Measurements from ENCODE around the gene PPFIBP1. TPM values are rescaled to one million over a fixed set of nuclear protein-coding genes. Genes with fewer than 3 reads are reported as not detected.

The PPFIBP1 gene
- total RNA-seq, 5 donors from 2014 or later (not counting 1 experiment from before 2014, with no cell fraction given), result 4.1 to 6.1 (median 5.8) TPM

- H3K9me3 Mint-ChIP-seq, result no peaks in the 10 kb centered on the region
- H3K9me3 ChIP-seq, result no peaks in the 10 kb centered on the region
- no peaks in the 10 kb centered on the region for H3K27me3 Mint-ChIP-seq
- H3K27me3 ChIP-seq (replicated peaks in 1 of 2; ENCODE audit: control insufficient read depth in 2 of 2, extremely low read depth in 1 of 2, insufficient read depth in 2 of 2, low read length in 1 of 2), result no peaks in the 10 kb centered on the region
- H3K4me1 ChIP-seq (ENCODE audit: control insufficient read depth in 1 of 2, extremely low read depth in 1 of 2, insufficient read depth in 2 of 2, low read length in 2 of 2), result peaks cover 5 to 20% of the 10 kb centered on the region in 2 experiments
- ATAC-seq (replicated peaks in 1 of 4) (peak; percentile 96 to 99 (median 98)), DNase-seq (peak; percentile 80 to 94 (median 88))
- 1% methylated on average over 29 of the region's 46 CpGs for WGBS (ENCODE audit: insufficient coverage)
- peaks cover 3 to 9% of the 10 kb centered on the region in 2 donors for H3K36me3 ChIP-seq (ENCODE audit: control insufficient read depth in 2 of 2, extremely low read depth in 1 of 2, insufficient read depth in 1 of 2, low read length in 1 of 2)
- H3K4me3 Mint-ChIP-seq, result peak within 1 kb of the TSS; percentile 96 to 98 (median 98)
- H3K36me3 Mint-ChIP-seq, result peaks cover 10% of the 10 kb centered on the region
- CTCF ChIA-PET, result interaction anchor here (0.6 to 1.0 kb wide), 3 partner anchors 9 to 339 kb away, joined by 3 to 6 read pairs (median 3); no protein-coding TSS in a partner anchor
- POLR2A ChIA-PET, result interaction anchor here in 1 of 2 donors (0.5 to 0.6 kb wide), 2 partner anchors 480 kb away, joined by 3 read pairs; partner anchors contain the start of gene CCDC91
- peak within 1 kb of the TSS; percentile 59 for H3K27ac ChIP-seq (ENCODE audit: low read length)
- peaks cover 32 to 44% (median 42%) of the 10 kb centered on the region in 3 donors for H3K4me1 Mint-ChIP-seq
- peak within 1 kb of the TSS; percentile 97 to 99 for H3K27ac Mint-ChIP-seq
- H3K4me3 ChIP-seq (ENCODE audit: control insufficient read depth in 1 of 2, extremely low read depth in 1 of 2, low read length in 1 of 2), result peak within 1 kb of the TSS; percentile 94 to 100
Measured at GRCh38 chr12:27710592-27711316, 186.7 kb downstream of the PPFIBP1 start, which contains the start of gene MRPS35. MRPS35 (plus strand) TSS chr12:27710832; CDS start chr12:27710844, 12 bp downstream.

DNA sequence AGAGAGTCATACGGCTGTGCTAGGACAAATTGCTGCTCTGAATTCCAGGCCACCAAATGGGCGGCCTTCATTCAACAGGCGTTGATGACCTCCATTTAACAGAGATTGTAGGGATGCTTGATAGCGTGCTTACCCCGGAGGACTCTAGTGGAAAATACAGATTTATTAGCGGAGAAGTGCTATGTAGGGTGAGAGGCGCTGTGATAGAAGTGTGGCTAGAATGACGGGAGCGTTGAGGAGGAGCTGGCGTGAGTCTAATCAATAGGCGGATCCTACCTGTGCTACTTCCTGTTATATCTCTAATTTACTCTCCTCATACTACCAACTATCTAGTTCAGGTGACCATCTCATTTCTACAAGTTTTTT, 187.3 kb downstream of the PPFIBP1 start:
- no peaks in the 10 kb centered on the region for H3K9me3 ChIP-seq
- Mint-ChIP-seq H3K27me3 (no peaks in the 10 kb centered on the region), H3K4me1 (peaks cover 34 to 44% (median 42%) of the 10 kb centered on the region in 3 donors), H3K27ac (peak overlapping the region; percentile 97 to 99), H3K36me3 (peaks cover 10% of the 10 kb centered on the region), H3K9me3 (no peaks in the 10 kb centered on the region), H3K4me3 (peak overlapping the region; percentile 96 to 98 (median 98))
- POLR2A ChIA-PET, result interaction anchor here in 1 of 2 donors (0.5 kb wide), 1 partner anchor 480 kb away, joined by 3 read pairs; no protein-coding TSS in a partner anchor
- H3K4me1 ChIP-seq (ENCODE audit: control insufficient read depth in 1 of 2, extremely low read depth in 1 of 2, insufficient read depth in 2 of 2, low read length in 2 of 2), result peaks cover 5 to 20% of the 10 kb centered on the region in 2 experiments
- no peaks in the 10 kb centered on the region for H3K27me3 ChIP-seq (replicated peaks in 1 of 2; ENCODE audit: control insufficient read depth in 2 of 2, extremely low read depth in 1 of 2, insufficient read depth in 2 of 2, low read length in 1 of 2)
- H3K4me3 ChIP-seq (ENCODE audit: control insufficient read depth in 1 of 2, extremely low read depth in 1 of 2, low read length in 1 of 2), result peak overlapping the region; percentile 94 to 100
- WGBS (ENCODE audit: insufficient coverage), result 3% methylated on average over 3 of the region's 11 CpGs
- H3K27ac ChIP-seq (ENCODE audit: low read length), result peak overlapping the region; percentile 54
- CTCF ChIA-PET, result no interaction called here
- H3K36me3 ChIP-seq (ENCODE audit: control insufficient read depth in 2 of 2, extremely low read depth in 1 of 2, insufficient read depth in 1 of 2, low read length in 1 of 2), result peaks cover 3 to 12% of the 10 kb centered on the region in 2 donors
- DNase-seq (peak in 2 of 35 experiments; percentile 2 to 23), ATAC-seq (replicated peaks in 1 of 4) (no peak)

DNA sequence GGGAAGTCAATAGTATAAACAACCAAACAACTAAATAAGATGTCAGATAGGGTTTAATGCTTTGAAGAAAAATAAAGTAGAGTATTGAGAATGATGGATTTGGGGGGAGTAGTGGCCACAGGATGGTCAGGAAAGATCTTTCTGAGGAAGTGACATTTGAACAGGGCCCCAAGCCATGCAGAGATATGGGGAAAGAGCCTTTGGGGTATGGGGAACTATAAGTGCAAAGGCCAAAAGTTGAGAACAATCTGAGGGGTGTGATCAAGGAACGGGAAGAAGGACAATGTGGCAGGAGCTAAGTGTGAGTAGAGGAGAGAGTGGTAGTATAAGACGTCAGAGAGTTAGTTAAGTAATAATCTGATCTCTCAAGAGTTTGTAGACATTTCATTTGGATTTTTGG, 188.0 kb downstream of the PPFIBP1 start:
- Histone ChIP-seq H3K27ac (ENCODE audit: low read length) (no peak overlapping the region), H3K4me1 (ENCODE audit: control insufficient read depth in 1 of 2, extremely low read depth in 1 of 2, insufficient read depth in 2 of 2, low read length in 2 of 2) (peaks cover 5 to 20% of the 10 kb centered on the region in 2 experiments), H3K27me3 (replicated peaks in 1 of 2; ENCODE audit: control insufficient read depth in 2 of 2, extremely low read depth in 1 of 2, insufficient read depth in 2 of 2, low read length in 1 of 2) (no peaks in the 10 kb centered on the region), H3K4me3 (ENCODE audit: control insufficient read depth in 1 of 2, extremely low read depth in 1 of 2, low read length in 1 of 2) (no peak overlapping the region), H3K9me3 (no peaks in the 10 kb centered on the region), H3K36me3 (ENCODE audit: control insufficient read depth in 2 of 2, extremely low read depth in 1 of 2, insufficient read depth in 1 of 2, low read length in 1 of 2) (peaks cover 3 to 17% of the 10 kb centered on the region in 2 donors)
- H3K9me3 Mint-ChIP-seq, result no peaks in the 10 kb centered on the region
- ChIA-PET POLR2A (no interaction called here), CTCF (no interaction called here)
- no peak for DNase-seq
- no peak overlapping the region for H3K27ac Mint-ChIP-seq
- H3K27me3 Mint-ChIP-seq, result no peaks in the 10 kb centered on the region
- H3K4me1 Mint-ChIP-seq, result peaks cover 34 to 44% (median 42%) of the 10 kb centered on the region in 3 donors
- ATAC-seq (replicated peaks in 1 of 4), result no peak
- peaks cover 12% of the 10 kb centered on the region for H3K36me3 Mint-ChIP-seq
- H3K4me3 Mint-ChIP-seq, result peak overlapping the region; percentile 96 to 98 (median 98)
- 94% methylated on average over 2 of the region's 2 CpGs for WGBS (ENCODE audit: insufficient coverage)

DNA sequence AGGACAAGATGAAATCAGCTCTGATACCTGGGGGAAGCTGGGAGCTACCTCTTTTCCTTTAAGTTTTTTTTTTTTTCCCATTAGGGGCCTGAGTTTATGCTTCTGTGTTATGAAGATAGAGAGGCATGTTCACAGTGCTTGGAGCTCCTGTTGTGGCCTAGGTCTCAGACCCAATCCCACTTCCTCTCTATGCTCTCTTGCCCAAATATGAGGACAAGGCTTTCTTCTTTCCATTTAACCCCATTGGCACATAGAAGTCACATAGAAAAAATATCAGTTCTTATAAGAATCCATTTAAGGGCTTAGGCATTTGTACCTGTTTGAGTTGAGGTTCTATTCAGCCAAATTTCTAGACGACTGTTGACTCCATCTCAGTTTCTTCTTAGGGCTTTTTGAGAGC, 199.2 kb downstream of the PPFIBP1 start:
- Histone ChIP-seq H3K36me3 (ENCODE audit: control insufficient read depth in 2 of 2, extremely low read depth in 1 of 2, insufficient read depth in 1 of 2, low read length in 1 of 2) (peaks cover 2 to 44% of the 10 kb centered on the region in 2 donors), H3K27ac (ENCODE audit: low read length) (no peak overlapping the region), H3K9me3 (no peaks in the 10 kb centered on the region), H3K27me3 (replicated peaks in 1 of 2; ENCODE audit: control insufficient read depth in 2 of 2, extremely low read depth in 1 of 2, insufficient read depth in 2 of 2, low read length in 1 of 2) (no peaks in the 10 kb centered on the region), H3K4me3 (ENCODE audit: control insufficient read depth in 1 of 2, extremely low read depth in 1 of 2, low read length in 1 of 2) (no peak overlapping the region), H3K4me1 (ENCODE audit: control insufficient read depth in 1 of 2, extremely low read depth in 1 of 2, insufficient read depth in 2 of 2, low read length in 2 of 2) (no peaks in the 10 kb centered on the region)
- DNase-seq (no peak), ATAC-seq (replicated peaks in 1 of 4) (no peak)
- POLR2A ChIA-PET, result no interaction called here
- H3K4me1 Mint-ChIP-seq, result peaks cover 0 to 6% (median 3%) of the 10 kb centered on the region in 3 donors
- CTCF ChIA-PET, result interaction anchor here in 1 of 2 donors (0.6 kb wide), 1 partner anchor 24 kb away, joined by 3 read pairs; no protein-coding TSS in a partner anchor
- H3K36me3 Mint-ChIP-seq, result peaks cover 13% of the 10 kb centered on the region
- no peak overlapping the region for H3K4me3 Mint-ChIP-seq
- WGBS (ENCODE audit: insufficient coverage), result no CpG with 5 or more reads among the region's 1 CpG
- H3K27me3 Mint-ChIP-seq, result no peaks in the 10 kb centered on the region
- H3K27ac Mint-ChIP-seq, result no peak overlapping the region
- no peaks in the 10 kb centered on the region for H3K9me3 Mint-ChIP-seq

DNA sequence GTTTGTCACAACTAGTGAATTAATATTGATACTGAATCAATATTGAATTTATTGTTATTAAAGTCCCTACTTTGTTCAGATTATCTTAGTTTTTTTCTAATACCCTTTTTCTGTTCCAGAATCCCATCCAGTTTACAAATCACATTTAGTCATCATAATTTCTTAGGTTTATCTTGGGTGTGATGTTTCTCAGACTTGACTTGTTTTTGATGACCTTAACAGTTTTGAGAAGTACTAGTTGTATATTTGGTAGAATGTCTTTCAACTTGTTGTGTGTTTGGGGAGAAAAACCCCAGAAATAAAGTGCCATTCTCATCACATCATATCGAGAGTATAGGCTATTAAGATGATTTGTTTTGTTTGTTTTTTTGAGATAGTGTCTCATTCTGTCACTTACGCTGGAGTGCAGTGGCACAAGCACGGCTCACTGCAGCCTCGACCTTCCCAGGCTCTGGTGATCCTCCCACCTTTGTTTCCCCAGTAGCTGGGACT, 206.1 kb downstream of the PPFIBP1 start:
- CTCF ChIA-PET, result no interaction called here
- POLR2A ChIA-PET, result no interaction called here

GRCh38 chr12:27732281-27732680, 208.3 kb downstream of the PPFIBP1 start:
- H3K9me3 ChIP-seq, result no peaks in the 10 kb centered on the region
- no peaks in the 10 kb centered on the region for H3K4me1 ChIP-seq (ENCODE audit: control insufficient read depth in 1 of 2, extremely low read depth in 1 of 2, insufficient read depth in 2 of 2, low read length in 2 of 2)
- no peak overlapping the region for H3K4me3 ChIP-seq (ENCODE audit: control insufficient read depth in 1 of 2, extremely low read depth in 1 of 2, low read length in 1 of 2)
- H3K36me3 ChIP-seq (ENCODE audit: control insufficient read depth in 2 of 2, extremely low read depth in 1 of 2, insufficient read depth in 1 of 2, low read length in 1 of 2), result peaks cover 0 to 39% of the 10 kb centered on the region in 2 donors
- Mint-ChIP-seq H3K36me3 (peaks cover 30% of the 10 kb centered on the region), H3K4me1 (peaks cover 0 to 3% (median 0%) of the 10 kb centered on the region in 3 donors), H3K27ac (no peak overlapping the region), H3K4me3 (no peak overlapping the region), H3K27me3 (no peaks in the 10 kb centered on the region), H3K9me3 (no peaks in the 10 kb centered on the region)
- no peak for ATAC-seq (replicated peaks in 1 of 4)
- no CpG with 5 or more reads among the region's 2 CpGs for WGBS (ENCODE audit: insufficient coverage)
- no peaks in the 10 kb centered on the region for H3K27me3 ChIP-seq (replicated peaks in 1 of 2; ENCODE audit: control insufficient read depth in 2 of 2, extremely low read depth in 1 of 2, insufficient read depth in 2 of 2, low read length in 1 of 2)
- ChIA-PET POLR2A (interaction anchor here in 1 of 2 donors (0.5 kb wide), 1 partner anchor 755 kb away, joined by 4 read pairs; no protein-coding TSS in a partner anchor), CTCF (interaction anchor here (0.6 to 5.5 kb wide), 11 partner anchors 10 to 494 kb away, joined by 3 to 52 read pairs (median 4); partner anchors contain the start of genes KLHL42 (in 1 of the 2) and MANSC4 (in 1 of the 2))
- no peak for DNase-seq
- no peak overlapping the region for H3K27ac ChIP-seq (ENCODE audit: low read length)

More for the DNA sequence above, 206.1 kb downstream of the PPFIBP1 start:
- H3K27me3 Mint-ChIP-seq, result no peaks in the 10 kb centered on the region
- peaks cover 25% of the 10 kb centered on the region for H3K36me3 Mint-ChIP-seq
- no peaks in the 10 kb centered on the region for H3K9me3 Mint-ChIP-seq
- DNase-seq (no peak), ATAC-seq (replicated peaks in 1 of 4) (no peak)
- H3K27ac ChIP-seq (ENCODE audit: low read length), result no peak overlapping the region
- H3K4me3 ChIP-seq (ENCODE audit: control insufficient read depth in 1 of 2, extremely low read depth in 1 of 2, low read length in 1 of 2), result no peak overlapping the region
- no peak overlapping the region for H3K27ac Mint-ChIP-seq
- no peaks in the 10 kb centered on the region for H3K4me1 ChIP-seq (ENCODE audit: control insufficient read depth in 1 of 2, extremely low read depth in 1 of 2, insufficient read depth in 2 of 2, low read length in 2 of 2)
- H3K9me3 ChIP-seq, result no peaks in the 10 kb centered on the region
- peaks cover 0 to 32% of the 10 kb centered on the region in 2 donors for H3K36me3 ChIP-seq (ENCODE audit: control insufficient read depth in 2 of 2, extremely low read depth in 1 of 2, insufficient read depth in 1 of 2, low read length in 1 of 2)
- no CpG with 5 or more reads among the region's 4 CpGs for WGBS (ENCODE audit: insufficient coverage)
- peaks cover 0 to 4% (median 4%) of the 10 kb centered on the region in 3 donors for H3K4me1 Mint-ChIP-seq
- no peak overlapping the region for H3K4me3 Mint-ChIP-seq
- H3K27me3 ChIP-seq (replicated peaks in 1 of 2; ENCODE audit: control insufficient read depth in 2 of 2, extremely low read depth in 1 of 2, insufficient read depth in 2 of 2, low read length in 1 of 2), result no peaks in the 10 kb centered on the region
